Tibial artery (tissue), 4 donors: ENCODE measurements around the gene PAX8.

Experiments
- DNase-seq, 2 donors: peaks; one replicate each; pipeline ENCODE4 v3.0.0-alpha.2; 2019
- H3K27ac ChIP-seq, 2 donors: fragments of 200-600 bp; sonication (generic) in 1 of 2; 1 replicate in 1 of 2; 2 replicates in 1 of 2; pipeline ENCODE4 v1.5.1; 2018 to 2019; ENCODE audit warnings: mild to moderate bottlenecking in 1 of 2
- H3K27me3 ChIP-seq, 2 donors: fragments of 200-600 bp; sonication (generic) in 1 of 2; one replicate each; pipeline versions ENCODE4 v1.5.1 to v1.6.0; 2016 to 2019
- H3K36me3 ChIP-seq, 3 donors: fragments of 200-600 bp; sonication (generic) in 2 of 3; one replicate each; pipeline ENCODE4 v1.5.1; 2016 to 2019; ENCODE audit warnings: mild to moderate bottlenecking in 2 of 3
- H3K4me1 ChIP-seq, 4 donors: fragments of 200-600 bp; sonication (generic) in 2 of 4; 1 replicate in 3 of 4; 2 replicates in 1 of 4; pipeline ENCODE4 v1.5.1; 2016 to 2019
- H3K4me3 ChIP-seq, 2 donors: fragments of 200-600 bp; sonication (generic) in 1 of 2; 1 replicate in 1 of 2; 2 replicates in 1 of 2; pipeline ENCODE4 v1.5.1; 2018 to 2019; ENCODE audit warnings: mild to moderate bottlenecking in 2 of 2
- H3K9me3 ChIP-seq, 3 donors: fragments of 200-600 bp; sonication (generic) in 1 of 3; one replicate each; pipeline ENCODE4 v1.5.1; 2016 to 2019
- intact Hi-C: fragments of 100-400 bp; cut with DNase I; formaldehyde crosslinking; loops from one replicate; pipeline ENCODE4 v1.15.0; 2023; ENCODE audit warnings: low total_unique reads
- TF ChIP-seq, protein P1 (sequence below), 2 experiments: fragments of 200-600 bp in 1 of 2; fragments of 450-650 bp in 1 of 2; IDR thresholded peaks; one replicate each; pipeline ENCODE4 v1.5.1; 2017 to 2019; ENCODE audit warnings: antibody characterized with exemption in 2 of 2, mild to moderate bottlenecking in 1 of 2, moderate library complexity in 1 of 2

The PAX8 gene

DNA sequence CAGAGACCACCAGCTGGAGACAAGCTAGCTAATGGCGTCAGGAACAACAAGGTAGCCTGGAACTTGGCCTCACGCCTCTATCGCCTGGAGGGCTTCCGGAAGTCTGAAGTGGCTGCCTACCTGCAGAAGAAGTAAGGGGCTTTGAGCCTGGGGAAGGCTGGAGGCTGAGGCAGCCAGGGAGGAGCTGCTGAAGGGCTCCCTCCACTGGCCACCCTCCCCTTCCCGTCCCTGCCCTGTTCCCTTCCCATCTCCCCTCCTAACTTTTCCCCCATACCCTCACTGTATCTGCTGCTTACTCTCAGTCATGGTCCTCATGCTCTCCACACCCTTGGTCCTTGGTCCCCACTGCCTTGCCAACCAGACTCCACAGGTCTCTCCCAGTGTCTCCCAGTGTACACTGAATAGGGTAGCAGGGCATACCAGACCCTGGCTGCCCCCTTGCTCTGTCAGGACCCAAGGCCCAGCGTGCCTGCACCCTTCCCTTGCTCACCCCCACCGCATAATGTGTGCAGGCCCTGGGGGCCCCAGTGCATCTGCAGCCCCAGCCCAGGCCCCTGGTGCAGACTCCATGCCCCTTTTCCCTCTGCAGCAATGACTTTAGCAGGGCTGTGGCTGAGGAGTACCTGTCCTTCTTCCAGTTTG, 86.1 kb downstream of the PAX8 start:
- H3K27ac ChIP-seq, result no peak overlapping the region
- no peak overlapping the region for H3K4me3 ChIP-seq
- peaks cover 0 to 5% (median 0%) of the 10 kb centered on the region in 4 donors for H3K4me1 ChIP-seq
- no peaks in the 10 kb centered on the region for H3K9me3 ChIP-seq
- intact Hi-C loops, result no loop called here
- no peak for DNase-seq
- H3K27me3 ChIP-seq, result no peaks in the 10 kb centered on the region
- TF ChIP-seq, protein P1, sequence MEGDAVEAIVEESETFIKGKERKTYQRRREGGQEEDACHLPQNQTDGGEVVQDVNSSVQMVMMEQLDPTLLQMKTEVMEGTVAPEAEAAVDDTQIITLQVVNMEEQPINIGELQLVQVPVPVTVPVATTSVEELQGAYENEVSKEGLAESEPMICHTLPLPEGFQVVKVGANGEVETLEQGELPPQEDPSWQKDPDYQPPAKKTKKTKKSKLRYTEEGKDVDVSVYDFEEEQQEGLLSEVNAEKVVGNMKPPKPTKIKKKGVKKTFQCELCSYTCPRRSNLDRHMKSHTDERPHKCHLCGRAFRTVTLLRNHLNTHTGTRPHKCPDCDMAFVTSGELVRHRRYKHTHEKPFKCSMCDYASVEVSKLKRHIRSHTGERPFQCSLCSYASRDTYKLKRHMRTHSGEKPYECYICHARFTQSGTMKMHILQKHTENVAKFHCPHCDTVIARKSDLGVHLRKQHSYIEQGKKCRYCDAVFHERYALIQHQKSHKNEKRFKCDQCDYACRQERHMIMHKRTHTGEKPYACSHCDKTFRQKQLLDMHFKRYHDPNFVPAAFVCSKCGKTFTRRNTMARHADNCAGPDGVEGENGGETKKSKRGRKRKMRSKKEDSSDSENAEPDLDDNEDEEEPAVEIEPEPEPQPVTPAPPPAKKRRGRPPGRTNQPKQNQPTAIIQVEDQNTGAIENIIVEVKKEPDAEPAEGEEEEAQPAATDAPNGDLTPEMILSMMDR (IDR thresholded peaks at IDR 0.05), result no peak
- no peaks in the 10 kb centered on the region for H3K36me3 ChIP-seq

- no peaks in the 10 kb centered on the region for H3K9me3 ChIP-seq
- TF ChIP-seq, protein P1 (IDR thresholded peaks at IDR 0.05), result no peak
- no peaks in the 10 kb centered on the region for H3K27me3 ChIP-seq
- no peak overlapping the region for H3K4me3 ChIP-seq
- DNase-seq, result no peak
- intact Hi-C loops, result no loop called here
- H3K4me1 ChIP-seq, result peaks cover 0 to 5% (median 0%) of the 10 kb centered on the region in 4 donors
- no peak overlapping the region for H3K27ac ChIP-seq
- no peaks in the 10 kb centered on the region for H3K36me3 ChIP-seq
These were observed 87.8 kb downstream of the PAX8 start for GRCh38 chr2:113190871-113191270.

DNA sequence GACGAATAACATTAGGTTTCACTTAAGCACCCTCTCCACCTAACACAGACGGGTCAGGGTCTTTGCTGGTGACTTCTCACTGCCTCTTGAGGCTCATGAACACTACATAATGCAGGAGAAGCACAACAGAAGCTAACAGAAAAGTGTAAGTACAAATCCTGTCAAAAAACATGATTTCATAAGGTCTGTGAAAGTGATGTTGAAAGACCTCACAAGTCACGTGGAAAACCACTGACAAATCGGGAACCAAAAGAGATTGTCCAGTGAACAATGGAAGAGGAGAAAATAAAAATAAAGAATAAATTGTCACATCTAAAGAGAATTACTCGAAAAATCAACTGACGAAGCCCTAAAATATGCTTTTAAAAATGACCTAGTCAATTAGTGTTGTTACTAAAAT, 91.0 kb downstream of the PAX8 start:
- H3K4me1 ChIP-seq, result peaks cover 0 to 5% (median 0%) of the 10 kb centered on the region in 4 donors
- no peak overlapping the region for H3K27ac ChIP-seq
- intact Hi-C loops, result no loop called here
- H3K27me3 ChIP-seq, result no peaks in the 10 kb centered on the region
- no peak overlapping the region for H3K4me3 ChIP-seq
- H3K36me3 ChIP-seq, result no peaks in the 10 kb centered on the region
- no peak for DNase-seq
- no peaks in the 10 kb centered on the region for H3K9me3 ChIP-seq
- TF ChIP-seq, protein P1 (IDR thresholded peaks at IDR 0.05), result no peak

GRCh38 chr2:113186433-113186796, 92.3 kb downstream of the PAX8 start:
- Histone ChIP-seq H3K27ac (no peak overlapping the region), H3K27me3 (no peaks in the 10 kb centered on the region), H3K36me3 (no peaks in the 10 kb centered on the region), H3K4me3 (no peak overlapping the region), H3K9me3 (no peaks in the 10 kb centered on the region), H3K4me1 (peaks cover 0 to 5% (median 1%) of the 10 kb centered on the region in 4 donors)
- intact Hi-C loops, result no loop called here
- no peak for DNase-seq
- TF ChIP-seq, protein P1 (IDR thresholded peaks at IDR 0.05), result no peak

GRCh38 chr2:113185664-113186432, 92.9 kb downstream of the PAX8 start:
- H3K27ac ChIP-seq, result no peak overlapping the region
- intact Hi-C loops, result no loop called here
- no peak overlapping the region for H3K4me3 ChIP-seq
- peaks cover 0 to 4% (median 0%) of the 10 kb centered on the region in 4 donors for H3K4me1 ChIP-seq
- no peaks in the 10 kb centered on the region for H3K36me3 ChIP-seq
- H3K9me3 ChIP-seq, result no peaks in the 10 kb centered on the region
- DNase-seq, result peak in 1 of 2 donors; percentile 44
- TF ChIP-seq, protein P1 (IDR thresholded peaks at IDR 0.05), result no peak
- H3K27me3 ChIP-seq, result no peaks in the 10 kb centered on the region
